ENCODE data around the gene ARSJ. TPM values are rescaled to one million over a fixed set of nuclear protein-coding genes. Genes with fewer than 3 reads are reported as not detected.

Gene ARSJ
- 1 to 10 TPM in 5 of 6 experiments, under 1 TPM in 1; 0.90 to 7.7 (median 2.3) TPM for total RNA-seq
- long read RNA-seq, full-length matches to known transcripts = 1 of 1 reads
- long read RNA-seq, partial matches to known transcripts = 0 of 1 reads
- long read RNA-seq, other reads (novel, unspliced or antisense) = 0 of 1 reads

- H3K9me3 ChIP-seq = no peaks in the 10 kb centered on the region
- H3K4me1 ChIP-seq = peaks cover 0 to 5% (median 0%) of the 10 kb centered on the region in 4 donors
- WGBS (ENCODE audit: insufficient coverage, low coverage, low lambda C conversion rate, missing lambda C conversion rate) = under 1% methylated on average over 33 of the region's 50 CpGs
- DNase-seq (peak; percentile 66 to 73 (median 70)), ATAC-seq (peak; percentile 79 to 91 (median 84))
- peak; percentile 71 for TF ChIP-seq POLR2A (IDR thresholded peaks at IDR 0.05)
- TF ChIP-seq, protein P1, sequence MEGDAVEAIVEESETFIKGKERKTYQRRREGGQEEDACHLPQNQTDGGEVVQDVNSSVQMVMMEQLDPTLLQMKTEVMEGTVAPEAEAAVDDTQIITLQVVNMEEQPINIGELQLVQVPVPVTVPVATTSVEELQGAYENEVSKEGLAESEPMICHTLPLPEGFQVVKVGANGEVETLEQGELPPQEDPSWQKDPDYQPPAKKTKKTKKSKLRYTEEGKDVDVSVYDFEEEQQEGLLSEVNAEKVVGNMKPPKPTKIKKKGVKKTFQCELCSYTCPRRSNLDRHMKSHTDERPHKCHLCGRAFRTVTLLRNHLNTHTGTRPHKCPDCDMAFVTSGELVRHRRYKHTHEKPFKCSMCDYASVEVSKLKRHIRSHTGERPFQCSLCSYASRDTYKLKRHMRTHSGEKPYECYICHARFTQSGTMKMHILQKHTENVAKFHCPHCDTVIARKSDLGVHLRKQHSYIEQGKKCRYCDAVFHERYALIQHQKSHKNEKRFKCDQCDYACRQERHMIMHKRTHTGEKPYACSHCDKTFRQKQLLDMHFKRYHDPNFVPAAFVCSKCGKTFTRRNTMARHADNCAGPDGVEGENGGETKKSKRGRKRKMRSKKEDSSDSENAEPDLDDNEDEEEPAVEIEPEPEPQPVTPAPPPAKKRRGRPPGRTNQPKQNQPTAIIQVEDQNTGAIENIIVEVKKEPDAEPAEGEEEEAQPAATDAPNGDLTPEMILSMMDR (IDR thresholded peaks at IDR 0.05) = no peak
- peak within 1 kb of the TSS; percentile 85 to 88 (median 87) for H3K27ac ChIP-seq
- H3K4me3 ChIP-seq = peak within 1 kb of the TSS; percentile 65 to 71 (median 67)
- intact Hi-C loops (cut with DNase I) = no loop called here
- no peaks in the 10 kb centered on the region for H3K36me3 ChIP-seq
- no peaks in the 10 kb centered on the region for H3K27me3 ChIP-seq
Observed at GRCh38 chr4:113979148-113979904, at the start of gene ARSJ. Gene ARSJ (minus strand): TSS chr4:113979647. CDS start chr4:113978834, 813 bp downstream.

- H3K36me3 ChIP-seq = no peaks in the 10 kb centered on the region
- no peak for DNase-seq
- no peaks in the 10 kb centered on the region for H3K4me1 ChIP-seq
- no peak for ATAC-seq
- no peak overlapping the region for H3K4me3 ChIP-seq
- TF ChIP-seq POLR2A (IDR thresholded peaks at IDR 0.05) = no peak
- TF ChIP-seq, protein P1 (IDR thresholded peaks at IDR 0.05) = no peak
- no peaks in the 10 kb centered on the region for H3K9me3 ChIP-seq
- H3K27me3 ChIP-seq = no peaks in the 10 kb centered on the region
- intact Hi-C loops (cut with DNase I) = no loop called here
- no peak overlapping the region for H3K27ac ChIP-seq
Observed at GRCh38 chr4:114028071-114028470, 48.6 kb upstream of the ARSJ start.

- Histone ChIP-seq H3K36me3 (no peaks in the 10 kb centered on the region), H3K4me3 (no peak overlapping the region), H3K27me3 (no peaks in the 10 kb centered on the region), H3K27ac (no peak overlapping the region), H3K4me1 (no peaks in the 10 kb centered on the region), H3K9me3 (no peaks in the 10 kb centered on the region)
- no peak for ATAC-seq
- TF ChIP-seq POLR2A (IDR thresholded peaks at IDR 0.05) = no peak
- TF ChIP-seq, protein P1 (IDR thresholded peaks at IDR 0.05) = no peak
- intact Hi-C loops (cut with DNase I) = no loop called here
- DNase-seq = no peak
Observed at GRCh38 chr4:114027596-114027995, 48.1 kb upstream of the ARSJ start.

DNA sequence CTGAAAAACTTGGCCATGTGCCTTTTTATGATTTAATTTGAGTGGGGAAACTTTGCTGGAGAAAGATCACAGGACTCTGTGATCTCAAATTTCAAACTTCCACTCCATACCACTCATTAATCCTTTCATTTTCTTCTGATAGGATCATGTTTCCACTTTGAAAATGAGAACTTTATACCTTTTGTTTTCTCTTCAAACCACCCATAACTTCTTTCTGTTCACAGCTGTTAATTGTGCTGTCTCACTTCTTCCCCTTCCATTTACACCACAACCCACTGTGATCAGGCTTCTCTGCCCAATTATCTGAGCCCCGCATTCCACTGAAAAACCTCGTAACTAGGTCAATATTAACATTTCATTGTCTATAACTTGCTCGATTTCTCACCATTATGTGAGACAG, 47.0 kb upstream of the ARSJ start:
- ATAC-seq (no peak), DNase-seq (no peak)
- no peaks in the 10 kb centered on the region for H3K9me3 ChIP-seq
- no peaks in the 10 kb centered on the region for H3K27me3 ChIP-seq
- WGBS (ENCODE audit: insufficient coverage, low coverage, low lambda C conversion rate, missing lambda C conversion rate) = 87% methylated on average over 3 of the region's 3 CpGs
- intact Hi-C loops (cut with DNase I) = no loop called here
- H3K4me3 ChIP-seq = no peak overlapping the region
- no peaks in the 10 kb centered on the region for H3K36me3 ChIP-seq
- H3K4me1 ChIP-seq = no peaks in the 10 kb centered on the region
- TF ChIP-seq POLR2A (IDR thresholded peaks at IDR 0.05) = no peak
- TF ChIP-seq, protein P1 (IDR thresholded peaks at IDR 0.05) = no peak
- no peak overlapping the region for H3K27ac ChIP-seq

Data from right lobe of liver (tissue), 6 donors.